ENCODE results near the gene SMARCD2.

Gene SMARCD2

GRCh38 chr17:63837480-63837879, 5.0 kb downstream of the SMARCD2 start:
- TF ChIP-seq REST (IDR thresholded peaks at IDR 0.05; ENCODE audit: insufficient replicate concordance, low read depth) (no peak), SPI1 (IDR thresholded peaks at IDR 0.05; ENCODE audit: borderline replicate concordance, low read depth) (no peak), POLR2AphosphoS5 (IDR thresholded peaks at IDR 0.05; ENCODE audit: low read depth) (no peak), GABPA (IDR thresholded peaks at IDR 0.05; ENCODE audit: low read depth) (no peak), CTCF (IDR thresholded peaks at IDR 0.05; ENCODE audit: insufficient read depth, low read length) (no peak)
- no peak overlapping the region for H3K4me3 ChIP-seq (replicated peaks; ENCODE audit: insufficient read depth, low read length)
- H3K27ac ChIP-seq (replicated peaks), result no peak overlapping the region
- DNase-seq (ENCODE audit: low read depth in 1 of 2, low spot score in 1 of 2), result no peak
- H3K27me3 ChIP-seq (ENCODE audit: insufficient read depth, poor library complexity, severe bottlenecking), result no peaks in the 10 kb centered on the region

GRCh38 chr17:63836811-63837210, 5.7 kb downstream of the SMARCD2 start:
- no peak overlapping the region for H3K27ac ChIP-seq (replicated peaks)
- no peak for DNase-seq (ENCODE audit: low read depth in 1 of 2, low spot score in 1 of 2)
- TF ChIP-seq CTCF (IDR thresholded peaks at IDR 0.05; ENCODE audit: insufficient read depth, low read length) (no peak), POLR2AphosphoS5 (IDR thresholded peaks at IDR 0.05; ENCODE audit: low read depth) (no peak), GABPA (IDR thresholded peaks at IDR 0.05; ENCODE audit: low read depth) (no peak), REST (IDR thresholded peaks at IDR 0.05; ENCODE audit: insufficient replicate concordance, low read depth) (no peak), SPI1 (IDR thresholded peaks at IDR 0.05; ENCODE audit: borderline replicate concordance, low read depth) (no peak)
- no peaks in the 10 kb centered on the region for H3K27me3 ChIP-seq (ENCODE audit: insufficient read depth, poor library complexity, severe bottlenecking)
- H3K4me3 ChIP-seq (replicated peaks; ENCODE audit: insufficient read depth, low read length), result no peak overlapping the region

GRCh38 chr17:63835167-63835720, 7.2 kb downstream of the SMARCD2 start:
- Histone ChIP-seq H3K27ac (replicated peaks) (no peak overlapping the region), H3K4me3 (replicated peaks; ENCODE audit: insufficient read depth, low read length) (no peak overlapping the region), H3K27me3 (ENCODE audit: insufficient read depth, poor library complexity, severe bottlenecking) (no peaks in the 10 kb centered on the region)
- TF ChIP-seq CTCF (IDR thresholded peaks at IDR 0.05; ENCODE audit: insufficient read depth, low read length) (no peak), POLR2AphosphoS5 (IDR thresholded peaks at IDR 0.05; ENCODE audit: low read depth) (no peak), REST (IDR thresholded peaks at IDR 0.05; ENCODE audit: insufficient replicate concordance, low read depth) (no peak)
- no peak for DNase-seq (ENCODE audit: low read depth in 1 of 2, low spot score in 1 of 2)
